ENCODE measurements around the gene SCGB1D4.
"Not testable (repeated sequence)": the region's sequence is repeated elsewhere in the genome, so short reads cannot be mapped to it uniquely, and the experiment has no call there.

Gene SCGB1D4, protein sequence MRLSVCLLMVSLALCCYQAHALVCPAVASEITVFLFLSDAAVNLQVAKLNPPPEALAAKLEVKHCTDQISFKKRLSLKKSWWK
- 0 reads per million in 2 donors for total RNA-seq

- DNase-seq, result no peak
Observed at GRCh38 chr11:62298975-62299374, at the start of gene SCGB1D4. TSS of gene SCGB1D4 (minus strand) at chr11:62299075. CDS start at chr11:62299010, 65 bp downstream.

DNA sequence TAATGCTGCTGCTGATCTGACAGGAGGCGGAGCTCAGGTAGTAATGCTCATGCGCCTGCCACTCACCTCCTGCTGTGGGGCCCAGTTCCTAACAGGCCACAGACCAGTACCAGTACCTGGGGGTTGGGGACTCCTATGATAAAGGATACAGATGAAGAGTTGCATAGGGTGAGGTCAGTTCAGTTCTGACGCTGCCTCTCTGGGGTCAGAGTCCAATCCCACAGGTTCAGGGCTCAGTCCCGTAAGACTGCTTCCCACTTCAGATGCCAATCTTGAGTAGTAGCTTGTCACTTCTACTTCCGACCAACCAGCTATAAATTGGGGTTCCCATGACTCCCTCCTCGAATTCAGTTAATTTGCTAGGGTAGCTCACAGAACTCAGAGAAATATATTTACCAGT lies 47.0 kb upstream of the SCGB1D4 start:
- DNase-seq, result no peak

GRCh38 chr11:62344210-62344609 lies 45.3 kb upstream of the SCGB1D4 start:
- DNase-seq, result no peak

DNA sequence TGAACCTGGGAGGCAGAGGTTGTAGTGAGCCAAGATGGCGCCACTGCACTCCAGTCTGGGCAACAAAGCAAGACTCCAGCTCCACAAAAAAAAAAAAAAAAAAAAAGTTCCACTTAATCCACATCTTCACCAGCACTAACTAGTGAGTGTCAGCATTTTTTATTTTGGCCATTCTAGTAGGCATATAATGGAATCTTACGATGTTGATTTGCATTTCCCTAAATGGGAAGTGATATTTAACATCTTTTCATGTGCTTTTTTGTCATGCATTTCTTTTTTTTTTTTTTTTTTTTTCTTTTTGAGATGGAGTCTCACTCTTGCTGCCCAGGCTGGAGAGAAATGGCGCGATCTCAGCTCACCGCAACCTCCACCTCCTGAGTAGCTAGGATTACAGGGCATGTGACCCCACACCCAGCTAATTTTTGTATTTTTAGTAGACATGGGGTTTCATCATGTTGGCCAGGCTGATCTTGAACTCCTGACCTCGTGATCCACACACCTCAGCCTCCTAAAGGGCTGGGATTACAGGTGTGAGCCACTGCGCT lies 44.8 kb upstream of the SCGB1D4 start:
- not testable (repeated sequence) for DNase-seq

DNA sequence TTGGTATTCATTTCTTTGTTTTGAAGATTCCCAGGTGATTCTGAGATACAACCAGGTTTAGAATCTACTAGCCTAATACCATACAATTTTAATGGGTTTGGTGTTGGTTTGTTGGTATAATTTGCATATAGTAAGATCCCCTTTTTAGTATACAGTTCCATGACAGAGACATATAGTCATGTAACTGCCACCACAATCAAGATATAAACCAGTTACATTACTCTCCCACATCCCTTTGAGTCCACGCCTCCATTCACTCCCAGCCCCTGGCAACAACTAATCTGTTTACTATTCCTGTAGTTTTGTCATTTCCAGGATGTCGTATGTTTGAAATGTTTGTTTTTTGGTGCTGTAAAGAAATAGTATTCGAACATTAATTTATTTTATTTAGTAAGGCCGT lies 42.7 kb upstream of the SCGB1D4 start:
- no peak for DNase-seq

- peak in 4 of 5 experiments; percentile 12 to 65 (median 23) for DNase-seq
Observed at GRCh38 chr11:62340269-62340901, 41.5 kb upstream of the SCGB1D4 start.

GRCh38 chr11:62338218-62338617 lies 39.3 kb upstream of the SCGB1D4 start:
- DNase-seq, result no peak

GRCh38 chr11:62337303-62338181 lies 38.7 kb upstream of the SCGB1D4 start, which contains the start of gene ASRGL1:
TSS of gene ASRGL1 (plus strand) at chr11:62337448. CDS start at chr11:62337978, 530 bp downstream.
- DNase-seq, result peak; percentile 59 to 66 (median 64)

GRCh38 chr11:62336949-62337302 lies 38.1 kb upstream of the SCGB1D4 start:
- not testable (repeated sequence) for DNase-seq

DNA sequence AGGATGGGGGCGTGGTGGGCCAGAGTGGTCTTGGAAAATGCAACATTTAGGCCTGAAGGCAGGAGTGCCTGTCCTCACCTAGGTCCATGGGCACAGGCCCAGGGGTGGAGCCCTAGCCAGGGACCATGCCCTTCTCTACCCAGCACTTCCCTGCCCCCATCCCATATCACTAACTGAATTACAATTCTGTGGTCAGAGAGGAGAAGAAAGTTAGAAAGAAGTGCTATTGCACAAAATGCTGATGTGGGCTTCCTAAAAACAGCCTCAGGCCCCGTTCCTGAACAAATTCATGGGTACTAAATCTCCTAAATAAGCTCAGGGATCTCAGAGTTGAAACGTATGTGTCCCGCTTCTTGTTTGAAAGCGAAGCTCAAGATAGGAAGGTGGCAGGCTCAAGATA lies 34.9 kb upstream of the SCGB1D4 start:
- no peak for DNase-seq

GRCh38 chr11:62331264-62331663 lies 32.4 kb upstream of the SCGB1D4 start:
- DNase-seq, result not testable (repeated sequence)

GRCh38 chr11:62327541-62327940 lies 28.7 kb upstream of the SCGB1D4 start:
- DNase-seq, result not testable (repeated sequence)

DNA sequence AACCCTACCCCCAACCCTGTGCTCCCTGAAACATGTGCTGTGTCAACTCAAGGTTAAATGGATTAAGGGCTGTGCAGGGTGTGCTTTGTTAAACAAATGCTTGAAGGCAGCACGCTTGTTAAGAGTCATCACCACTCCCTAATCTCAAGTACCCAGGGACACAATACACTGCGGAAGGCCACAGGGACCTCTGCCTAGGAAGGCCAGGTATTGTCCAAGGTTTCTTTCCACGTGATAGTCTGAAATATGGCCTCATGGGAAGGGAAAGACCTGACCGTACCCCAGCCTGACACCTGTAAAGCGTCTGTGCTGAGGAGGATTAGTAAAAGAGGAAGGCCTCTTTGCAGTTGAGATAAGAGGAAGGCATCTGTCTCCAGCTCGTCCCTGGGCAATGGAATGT lies 27.8 kb upstream of the SCGB1D4 start:
- DNase-seq, result not testable (repeated sequence)

GRCh38 chr11:62325781-62326180 lies 26.9 kb upstream of the SCGB1D4 start:
- DNase-seq, result not testable (repeated sequence)

DNA sequence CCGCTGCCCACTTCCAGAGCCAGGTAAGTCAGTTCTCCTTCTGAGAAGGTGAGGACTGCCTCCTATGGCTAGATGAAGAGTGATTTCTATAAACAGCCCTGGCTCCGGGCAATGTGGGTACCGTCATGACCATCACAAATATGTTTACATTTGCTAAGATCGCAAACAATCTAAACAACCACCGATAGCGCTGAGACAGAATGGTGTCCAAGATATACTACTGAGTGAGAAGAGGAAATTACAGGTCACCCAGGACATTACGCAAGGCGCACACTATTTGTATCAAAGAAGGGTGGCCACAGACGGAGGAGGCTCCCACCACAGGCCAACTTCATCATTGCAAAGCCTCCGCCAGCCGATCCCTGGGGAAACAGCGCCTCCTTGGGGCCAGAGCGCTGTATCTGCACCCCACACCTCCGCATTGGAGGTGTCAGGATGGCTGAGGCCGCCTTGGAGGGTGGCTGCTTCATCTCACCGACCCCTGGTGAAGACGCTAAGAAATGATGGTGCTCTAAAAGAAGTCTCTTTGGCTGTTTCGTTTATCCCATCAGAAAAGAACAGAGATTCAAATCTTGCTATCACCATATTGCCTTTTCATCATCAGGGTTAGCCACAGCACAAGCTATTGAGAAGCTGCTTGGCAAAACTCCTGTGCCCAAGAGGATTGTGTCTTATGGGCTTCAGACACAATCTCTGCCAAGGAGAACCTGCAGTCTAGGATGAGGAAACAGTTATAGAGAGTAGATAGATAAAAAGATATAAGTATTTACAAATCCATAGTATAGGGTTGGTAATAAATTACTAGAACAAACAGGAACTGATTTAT lies 26.1 kb upstream of the SCGB1D4 start:
- DNase-seq, result peak in 4 of 5 experiments; percentile 16 to 47 (median 34)

DNA sequence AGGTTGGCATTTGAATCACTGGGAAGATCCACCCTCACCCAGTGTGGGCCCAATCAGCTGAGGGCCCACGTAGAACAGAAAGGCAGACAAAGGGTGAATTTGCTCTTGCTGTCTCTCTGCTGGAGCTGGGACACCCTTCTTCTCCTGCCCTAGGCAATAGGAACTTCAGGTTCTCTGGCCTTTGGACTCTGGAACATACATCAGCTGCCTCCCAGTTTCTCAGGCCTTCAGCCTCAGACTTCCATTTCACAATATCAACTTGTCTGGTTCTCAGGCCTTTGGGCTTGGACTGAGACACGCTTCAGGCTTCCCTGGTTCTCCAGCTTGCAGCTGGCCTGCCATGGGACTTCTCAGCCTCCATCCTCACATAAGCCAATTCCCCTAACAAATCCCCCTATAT lies 23.6 kb upstream of the SCGB1D4 start:
- DNase-seq, result no peak

DNA sequence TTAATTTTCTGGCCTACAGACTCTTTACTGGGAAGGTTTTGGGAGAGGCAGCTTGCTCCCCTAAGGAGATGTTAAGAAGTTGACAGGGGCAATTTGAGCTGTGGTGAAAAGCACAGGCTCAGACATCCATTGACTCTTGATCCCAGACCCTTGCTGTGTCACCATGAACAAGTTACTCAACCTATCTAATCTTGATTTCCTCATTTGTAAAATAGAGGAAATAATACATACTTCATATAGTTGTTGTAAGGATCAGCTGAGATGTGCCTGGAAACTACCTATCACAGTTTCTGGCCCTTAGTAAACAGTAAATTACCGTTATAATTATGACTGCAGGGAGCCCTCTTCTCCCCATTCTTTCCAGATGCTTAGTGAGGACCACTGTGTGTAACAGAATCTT lies 16.6 kb upstream of the SCGB1D4 start:
- no peak for DNase-seq

DNA sequence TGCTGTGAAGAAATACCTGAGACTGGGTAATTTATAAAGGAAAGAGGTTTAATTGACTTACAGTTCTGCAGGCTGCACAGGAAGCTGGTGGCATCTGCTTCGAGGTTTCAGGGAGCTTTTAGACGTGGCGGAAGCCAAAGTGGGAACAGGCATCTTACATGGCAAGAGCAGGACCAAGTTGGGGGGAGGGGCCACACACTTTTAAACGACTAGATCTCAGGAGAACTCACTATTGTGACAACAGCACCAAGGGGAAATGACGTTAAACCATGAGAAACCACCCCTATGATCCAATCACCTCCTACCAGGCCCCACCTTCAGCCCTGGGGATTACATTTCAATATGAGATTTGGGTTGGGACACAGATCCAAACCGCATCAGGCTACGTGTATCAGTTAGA lies 11.1 kb upstream of the SCGB1D4 start:
- no peak for DNase-seq

- no peak for DNase-seq
Observed at GRCh38 chr11:62307950-62308349, 9.1 kb upstream of the SCGB1D4 start.

DNA sequence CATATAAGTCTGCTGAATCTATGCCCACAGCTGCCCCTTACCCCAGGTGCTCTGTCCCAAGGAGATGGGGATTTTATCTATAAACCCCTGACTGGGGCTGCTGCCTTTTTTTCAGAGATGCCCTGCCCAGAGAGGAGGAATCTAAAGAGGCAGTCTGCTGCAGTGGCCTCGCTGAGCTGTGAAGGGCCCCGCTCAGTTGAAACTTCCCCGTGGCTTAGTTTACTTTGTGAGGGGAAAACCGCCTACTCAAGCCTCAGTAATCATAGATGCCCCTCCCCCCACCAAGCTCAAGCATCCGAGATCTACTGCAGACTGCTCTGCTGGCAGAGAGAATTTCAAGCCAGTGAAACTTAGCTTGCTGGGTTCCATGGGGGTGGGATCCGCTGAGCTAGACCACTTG lies 7.4 kb upstream of the SCGB1D4 start:
- DNase-seq, result no peak

- peak in 1 of 5 experiments; percentile 24 for DNase-seq
Observed at GRCh38 chr11:62295504-62295903, 3.4 kb downstream of the SCGB1D4 start.

- no peak for DNase-seq
Observed at GRCh38 chr11:62280452-62280851, 18.4 kb downstream of the SCGB1D4 start.

All from T-helper 2 cell (primary cell).